SK-N-MC (cell line): Measurements from ENCODE around the gene ADSL.

ENCODE experiments used
- EZH2 ChIP-seq: fragments of 200-600 bp; sonication (generic); IDR thresholded peaks from one replicate; pipeline ENCODE4 v1.6.1; 2017; ENCODE audit warnings: antibody characterized with exemption
- POLR2AphosphoS5 ChIP-seq: IDR thresholded peaks from 2 replicates; pipeline ENCODE4 v1.6.1; 2012; ENCODE audit warnings: mild to moderate bottlenecking, low read depth, low read length, borderline replicate concordance

GRCh38 chr22:40423882-40424640 is 77.8 kb downstream of the ADSL start:
- TF ChIP-seq EZH2 = no peak
- TF ChIP-seq POLR2AphosphoS5 = no peak
